GM10266 (cell line): ENCODE data around the gene PTGES2.

Source experiments
- DNase-seq: peaks from one replicate; pipeline ENCODE4 v3.0.0; 2012; ENCODE audit errors: extremely low spot score
- TF ChIP-seq, protein P1 (sequence below): IDR thresholded peaks from 2 replicates; pipeline ENCODE4 v1.5.1; 2012; ENCODE audit warnings: mild to moderate bottlenecking, low read depth; ENCODE audit not compliant: control insufficient read depth, insufficient read depth; ENCODE audit errors: missing control alignments

Gene PTGES2

DNA sequence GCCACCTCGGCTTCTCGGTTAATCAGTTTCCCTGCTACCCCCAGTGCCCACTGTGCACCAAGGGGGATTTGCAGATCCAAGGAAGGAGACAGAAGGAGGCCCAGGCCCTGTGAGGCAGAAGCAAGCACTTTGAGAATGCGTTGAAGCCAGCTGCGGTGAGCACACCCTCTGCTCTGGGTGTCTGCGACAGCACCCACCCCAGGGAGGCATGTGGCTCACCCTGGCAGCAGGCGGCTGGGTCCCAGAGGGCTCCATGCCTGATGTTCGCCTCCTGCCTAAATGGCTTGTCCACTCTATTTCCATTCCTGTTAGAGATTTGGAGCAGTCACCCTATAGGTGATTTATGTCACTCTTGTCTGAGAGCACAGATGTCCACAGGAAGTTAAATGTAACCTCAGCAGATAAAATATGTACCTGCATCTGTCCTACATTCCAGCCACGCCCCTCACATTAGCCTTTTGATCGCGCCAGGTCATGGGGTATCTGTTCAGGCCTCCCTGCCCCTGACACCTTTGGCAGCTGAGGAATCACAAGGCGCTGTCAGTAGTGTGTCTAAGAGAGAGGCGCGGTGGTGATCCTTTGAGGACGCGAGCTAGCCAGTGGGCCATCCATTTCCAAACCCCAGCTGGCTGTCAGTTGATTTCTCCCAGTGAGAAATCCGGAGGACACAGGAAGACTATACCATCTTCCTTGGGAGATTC is 28.1 kb downstream of the PTGES2 start:
- DNase-seq, result no peak
- TF ChIP-seq, protein P1, sequence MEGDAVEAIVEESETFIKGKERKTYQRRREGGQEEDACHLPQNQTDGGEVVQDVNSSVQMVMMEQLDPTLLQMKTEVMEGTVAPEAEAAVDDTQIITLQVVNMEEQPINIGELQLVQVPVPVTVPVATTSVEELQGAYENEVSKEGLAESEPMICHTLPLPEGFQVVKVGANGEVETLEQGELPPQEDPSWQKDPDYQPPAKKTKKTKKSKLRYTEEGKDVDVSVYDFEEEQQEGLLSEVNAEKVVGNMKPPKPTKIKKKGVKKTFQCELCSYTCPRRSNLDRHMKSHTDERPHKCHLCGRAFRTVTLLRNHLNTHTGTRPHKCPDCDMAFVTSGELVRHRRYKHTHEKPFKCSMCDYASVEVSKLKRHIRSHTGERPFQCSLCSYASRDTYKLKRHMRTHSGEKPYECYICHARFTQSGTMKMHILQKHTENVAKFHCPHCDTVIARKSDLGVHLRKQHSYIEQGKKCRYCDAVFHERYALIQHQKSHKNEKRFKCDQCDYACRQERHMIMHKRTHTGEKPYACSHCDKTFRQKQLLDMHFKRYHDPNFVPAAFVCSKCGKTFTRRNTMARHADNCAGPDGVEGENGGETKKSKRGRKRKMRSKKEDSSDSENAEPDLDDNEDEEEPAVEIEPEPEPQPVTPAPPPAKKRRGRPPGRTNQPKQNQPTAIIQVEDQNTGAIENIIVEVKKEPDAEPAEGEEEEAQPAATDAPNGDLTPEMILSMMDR, result no peak

DNA sequence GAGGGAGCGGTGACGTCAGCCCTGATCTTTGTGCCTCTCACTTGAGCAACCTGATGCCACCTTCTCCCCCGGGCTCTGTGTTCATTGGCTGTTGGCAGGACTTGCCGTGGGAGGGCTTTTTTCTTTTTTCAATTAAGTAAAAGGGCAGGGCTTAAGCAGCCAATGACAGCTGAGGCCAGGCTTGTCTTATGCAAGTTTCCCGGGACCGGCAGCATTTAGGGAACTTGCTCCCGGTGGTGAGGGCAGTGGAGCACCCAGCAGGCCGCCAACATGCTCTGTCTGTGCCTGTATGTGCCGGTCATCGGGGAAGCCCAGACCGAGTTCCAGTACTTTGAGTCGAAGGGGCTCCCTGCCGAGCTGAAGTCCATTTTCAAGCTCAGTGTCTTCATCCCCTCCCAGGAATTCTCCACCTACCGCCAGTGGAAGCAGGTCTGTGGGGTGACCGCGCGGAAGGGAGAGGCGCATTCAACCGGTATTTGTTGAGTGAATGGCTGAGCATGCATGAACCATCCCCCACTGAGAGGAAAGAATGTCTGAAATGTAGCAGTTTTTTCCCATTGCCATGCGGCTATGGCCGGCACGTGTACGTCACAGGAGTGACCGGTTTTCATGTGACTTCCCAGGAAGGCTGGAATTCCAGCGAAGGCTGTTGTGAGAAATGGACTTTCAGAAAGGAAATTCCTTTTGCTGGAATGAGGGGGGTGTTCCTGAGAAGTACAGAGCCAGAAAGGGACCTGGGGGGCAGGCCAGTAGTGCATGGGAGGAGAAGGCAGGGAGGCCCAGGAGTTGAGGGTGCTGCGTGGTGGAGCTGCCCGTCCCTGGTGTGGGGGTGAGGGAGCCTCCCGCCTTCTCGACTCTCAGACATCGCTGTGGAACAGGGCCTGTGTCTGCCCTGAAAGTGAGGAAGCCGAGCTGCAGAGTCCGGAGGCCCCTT is 29.0 kb downstream of the PTGES2 start:
- TF ChIP-seq, protein P1, result no peak
- DNase-seq, result no peak

DNA sequence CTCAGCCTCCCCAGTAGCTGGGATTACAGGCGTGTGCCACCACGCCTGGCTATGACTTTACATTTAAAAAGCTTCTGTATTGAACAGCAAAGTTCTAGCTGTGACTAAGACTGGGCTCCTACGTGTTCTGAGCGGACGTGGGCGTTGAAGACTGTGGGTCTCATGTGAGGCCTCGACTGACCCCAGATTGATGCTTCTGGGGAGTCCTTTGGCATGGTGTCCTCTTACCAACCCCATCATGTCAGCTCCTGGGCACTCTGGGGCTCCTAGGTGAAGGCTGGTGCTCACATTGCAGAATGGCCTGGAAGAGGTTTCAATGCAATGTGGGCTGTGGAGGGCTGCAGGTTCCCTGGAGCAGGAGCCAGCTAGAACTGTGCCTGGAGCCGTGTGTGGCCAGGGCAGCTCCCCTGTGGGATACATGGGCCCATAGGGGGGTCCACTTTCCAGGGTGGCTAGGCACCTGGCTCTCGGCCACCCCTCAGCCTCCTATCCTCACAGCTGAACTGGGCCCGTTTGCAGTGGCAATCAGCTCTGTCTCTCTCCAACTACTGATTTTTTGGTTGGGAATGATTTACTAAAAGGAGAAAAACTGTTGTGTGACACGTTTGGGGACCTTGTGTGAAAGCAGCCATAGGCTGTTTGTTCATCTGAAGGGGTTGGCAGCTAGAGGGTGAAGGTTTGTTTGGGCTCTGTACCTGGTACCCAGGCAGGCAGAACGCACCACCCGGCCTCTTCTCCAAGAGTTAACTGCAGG is 29.8 kb downstream of the PTGES2 start:
- TF ChIP-seq, protein P1, result no peak

DNA sequence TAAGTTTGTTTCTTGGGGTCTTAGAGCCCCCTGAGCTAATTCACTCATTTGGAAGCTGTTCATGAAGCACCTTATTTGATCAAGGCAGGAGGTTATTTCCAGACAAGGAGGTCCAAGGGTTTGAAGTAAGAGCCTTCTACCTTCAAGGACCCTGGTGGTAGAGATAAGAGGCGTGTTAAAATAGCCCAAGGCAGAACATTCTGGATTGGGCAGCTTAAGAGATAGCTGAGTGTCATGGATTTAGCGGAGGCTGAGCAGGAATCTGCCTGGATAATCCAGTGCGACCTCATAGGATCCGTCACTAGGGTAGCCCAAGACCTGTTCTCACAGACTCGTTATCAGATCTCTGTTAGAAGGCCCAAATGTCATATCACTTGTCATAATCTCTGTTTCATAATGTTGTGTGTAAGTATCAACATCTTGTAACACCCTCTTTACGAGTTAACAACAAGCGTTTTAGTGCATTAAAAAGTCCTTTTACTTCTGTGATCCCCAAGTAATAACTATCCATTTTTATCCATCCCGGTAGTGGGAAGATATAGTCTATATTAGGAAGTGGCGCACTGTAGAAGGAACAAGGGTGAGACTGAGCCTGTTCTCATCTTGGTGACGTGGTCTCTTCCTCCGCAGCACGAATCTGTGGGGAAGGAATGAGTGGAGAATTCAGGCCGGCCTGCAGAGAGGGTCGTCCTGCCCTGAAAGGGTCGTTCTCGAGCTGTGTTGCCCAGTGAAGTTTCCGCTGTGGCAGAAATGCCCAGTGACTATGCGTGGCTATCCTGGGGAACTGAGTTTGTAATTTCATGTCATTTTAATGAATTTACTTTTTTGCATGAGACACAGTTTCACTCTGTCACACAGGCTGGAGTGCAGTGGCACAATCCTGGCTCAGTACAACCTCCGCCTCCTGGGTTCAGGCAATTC is 30.7 kb downstream of the PTGES2 start:
- DNase-seq, result no peak
- TF ChIP-seq, protein P1, result no peak

More for the DNA sequence above, 29.8 kb downstream of the PTGES2 start:
- no peak for DNase-seq

DNA sequence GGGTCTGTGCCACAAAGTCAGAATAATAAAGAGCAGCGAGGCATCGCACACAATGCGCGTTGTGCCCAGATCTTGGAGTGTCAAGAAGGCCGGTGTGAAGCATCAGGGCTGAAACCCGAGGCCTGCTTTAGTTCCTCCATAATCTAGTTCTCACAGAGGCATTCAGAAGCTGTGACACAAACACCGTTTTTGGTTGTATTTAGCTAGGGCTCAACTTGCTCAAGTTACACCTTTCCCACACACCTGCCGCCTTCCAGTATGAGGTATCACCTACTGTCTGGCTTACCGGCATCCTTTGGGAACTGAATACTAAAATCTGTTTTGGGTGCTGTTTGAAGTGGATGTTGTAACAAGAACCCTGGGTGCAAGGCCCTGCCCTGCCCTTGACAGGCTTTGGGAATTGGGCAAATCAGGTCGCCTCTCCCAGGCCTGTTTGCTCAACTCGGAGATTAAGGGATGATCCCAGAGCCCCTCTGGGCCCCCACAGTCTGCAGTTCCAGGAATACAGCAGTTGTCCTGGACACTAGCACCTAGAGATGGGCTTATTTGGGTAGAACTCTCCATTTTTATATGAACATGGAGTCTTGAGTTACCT is 32.5 kb downstream of the PTGES2 start:
- TF ChIP-seq, protein P1, result no peak
- DNase-seq, result no peak

DNA sequence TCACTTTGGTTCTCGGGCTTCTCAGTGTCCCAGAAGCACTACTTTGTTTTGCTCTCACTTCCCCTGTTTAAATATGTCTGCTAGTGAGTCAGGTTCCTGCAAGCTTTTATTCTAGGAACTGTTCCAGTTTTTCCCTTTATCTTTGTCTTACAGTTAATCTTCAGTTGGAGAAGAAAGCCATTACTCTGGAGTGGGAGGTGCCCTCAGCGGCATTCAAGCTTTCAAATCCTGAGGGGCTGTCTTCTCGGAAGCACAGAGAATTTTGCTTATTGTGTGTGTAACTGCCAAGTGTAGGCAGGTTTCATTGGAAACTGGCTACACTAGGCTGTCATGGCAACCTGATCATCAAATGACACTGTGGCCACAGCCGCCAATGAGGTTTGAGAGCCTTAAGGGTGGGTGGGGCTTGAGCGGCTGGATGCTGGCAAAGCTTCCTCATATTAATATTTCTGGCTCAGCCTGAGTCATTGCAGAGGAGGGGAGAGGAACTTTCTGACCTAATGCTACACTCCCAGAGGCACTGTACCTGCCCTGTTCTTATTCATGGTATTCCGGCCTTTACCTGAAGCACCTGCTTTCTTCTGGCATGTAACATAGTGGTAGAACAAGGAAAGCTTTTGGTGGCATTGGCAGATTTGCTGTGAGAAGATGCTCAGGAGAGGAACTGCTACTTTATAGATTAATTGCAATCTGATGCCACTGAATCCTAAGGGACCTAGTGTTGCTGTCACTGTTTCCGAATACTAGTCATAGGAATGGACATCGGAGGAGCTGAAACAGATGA is 33.2 kb downstream of the PTGES2 start:
- TF ChIP-seq, protein P1, result no peak
- peak; percentile 90 for DNase-seq
